8988T (cell line): ENCODE measurements around the gene SLX9.

ENCODE experiments used
- DNase-seq: peaks from one replicate; pipeline ENCODE4 v3.0.0; 2011

The SLX9 gene

GRCh38 chr21:44949161-44949778, 9.4 kb downstream of the SLX9 start:
- no peak for DNase-seq

GRCh38 chr21:44949779-44950198, 10.0 kb downstream of the SLX9 start:
- peak; percentile 87 for DNase-seq

GRCh38 chr21:44950351-44950750, 10.5 kb downstream of the SLX9 start:
- DNase-seq, result no peak

DNA sequence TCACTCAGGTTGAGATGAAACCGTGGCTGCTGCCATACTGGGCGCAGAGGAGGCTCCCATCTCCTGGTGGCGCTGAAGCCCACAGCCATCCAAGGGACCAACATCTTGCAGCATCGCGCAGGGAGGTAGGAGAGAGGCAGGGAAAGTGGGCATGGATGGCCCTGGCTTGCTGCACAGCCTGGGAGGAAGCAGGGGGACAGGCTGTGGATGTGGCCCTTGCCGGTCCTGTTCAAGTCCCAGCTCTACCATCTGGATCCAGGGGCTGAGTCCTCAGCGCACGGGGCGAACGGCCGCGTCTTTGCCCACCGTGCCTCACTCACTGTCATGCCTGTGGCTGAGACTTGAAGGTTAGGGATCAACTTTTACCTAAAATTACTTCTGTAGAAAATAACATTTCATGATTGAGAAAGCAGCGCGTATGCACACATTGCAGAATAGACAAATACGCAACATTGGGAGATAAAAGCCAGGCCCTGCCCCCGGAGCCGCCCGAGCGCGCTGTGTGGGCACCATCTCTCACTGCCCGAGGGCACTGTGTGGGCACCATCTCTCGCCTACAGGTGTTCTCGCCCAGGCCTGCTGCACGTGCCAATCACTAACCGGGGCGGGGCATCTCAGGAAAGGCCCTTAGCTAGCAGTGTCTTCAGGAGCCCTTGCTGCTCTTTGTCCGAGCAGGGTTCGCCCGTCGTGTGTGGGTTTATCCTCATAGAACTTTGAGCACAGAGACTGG, 11.5 kb downstream of the SLX9 start:
- no peak for DNase-seq

DNA sequence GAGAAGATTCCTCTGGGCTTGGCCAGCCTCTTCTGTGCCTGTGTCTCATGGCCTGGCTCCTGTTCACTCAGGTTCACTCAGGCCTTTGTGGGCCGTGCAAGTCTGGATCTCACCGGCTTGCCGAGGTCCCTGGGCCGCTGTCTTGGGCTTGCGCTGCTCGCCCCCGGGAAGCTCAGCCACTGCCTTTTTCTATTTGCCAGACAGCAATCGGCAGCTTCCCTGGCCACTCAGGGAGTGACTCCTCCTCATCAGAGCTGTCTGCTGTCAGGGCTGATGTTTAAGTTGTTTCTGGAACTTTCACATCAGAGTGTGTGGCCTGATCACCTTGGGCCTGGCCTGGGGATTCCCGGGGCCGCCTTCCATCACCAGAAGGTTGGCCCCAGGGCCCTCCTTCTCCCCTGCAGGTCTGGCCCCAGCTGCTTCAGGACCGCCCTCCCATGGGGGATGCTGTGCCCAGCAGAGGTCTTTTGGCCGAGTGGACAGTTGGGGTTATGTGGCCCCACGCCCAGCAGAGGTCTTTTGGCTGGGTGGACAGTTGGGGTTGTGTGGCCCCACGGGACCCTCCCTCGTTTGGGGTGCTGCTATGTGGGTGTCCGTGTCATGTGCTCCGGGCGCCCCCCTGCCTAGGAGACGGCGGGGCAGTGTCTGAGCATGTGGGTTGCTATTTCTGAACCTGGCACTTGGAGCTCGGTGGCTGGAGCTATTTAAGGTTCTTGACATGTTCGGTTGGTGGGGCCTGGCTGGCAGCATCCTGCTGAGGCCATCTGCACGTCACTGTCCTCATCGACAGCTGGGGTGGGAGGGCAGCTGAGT, 12.5 kb downstream of the SLX9 start:
- no peak for DNase-seq

DNA sequence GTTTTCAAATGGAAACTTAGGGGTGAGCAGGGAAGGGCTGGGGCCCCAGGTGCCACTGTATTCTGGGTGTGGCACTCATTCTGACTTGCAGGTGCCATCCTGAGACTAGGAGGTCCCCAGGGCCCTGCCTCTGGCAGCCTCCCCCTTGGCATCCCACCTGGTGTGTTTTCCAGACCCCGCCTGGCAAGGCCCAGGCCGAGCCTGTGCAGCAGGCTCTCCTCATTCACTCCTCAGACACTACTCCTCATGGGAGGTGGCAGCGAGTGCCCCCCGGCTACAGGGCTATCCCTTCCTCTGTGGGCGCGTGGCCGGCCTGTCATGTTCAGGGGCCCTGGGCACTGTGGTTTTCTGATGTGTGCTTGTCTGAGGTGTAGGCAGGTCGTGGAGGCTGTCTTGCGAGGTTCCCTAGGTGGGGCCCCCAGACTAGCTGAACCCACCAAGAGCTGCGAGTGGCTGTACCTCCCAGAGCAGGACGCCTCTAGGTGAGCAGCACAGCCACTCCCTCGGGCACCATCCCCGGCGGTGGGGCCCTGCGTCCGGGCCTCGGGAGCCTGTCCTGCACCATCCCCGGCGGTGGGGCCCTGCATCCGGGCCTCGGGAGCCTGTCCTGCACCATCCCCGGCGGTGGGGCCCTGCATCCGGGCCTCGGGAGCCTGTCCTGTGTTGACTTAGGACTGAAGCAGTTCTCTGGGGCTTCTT, 13.2 kb downstream of the SLX9 start:
- no peak for DNase-seq

GRCh38 chr21:44953628-44954021, 13.8 kb downstream of the SLX9 start:
- DNase-seq, result no peak

GRCh38 chr21:44954281-44954771, 14.5 kb downstream of the SLX9 start:
- no peak for DNase-seq

GRCh38 chr21:44955141-44955797, 15.4 kb downstream of the SLX9 start:
- no peak for DNase-seq

GRCh38 chr21:44955798-44956175, 16.0 kb downstream of the SLX9 start:
- no peak for DNase-seq

DNA sequence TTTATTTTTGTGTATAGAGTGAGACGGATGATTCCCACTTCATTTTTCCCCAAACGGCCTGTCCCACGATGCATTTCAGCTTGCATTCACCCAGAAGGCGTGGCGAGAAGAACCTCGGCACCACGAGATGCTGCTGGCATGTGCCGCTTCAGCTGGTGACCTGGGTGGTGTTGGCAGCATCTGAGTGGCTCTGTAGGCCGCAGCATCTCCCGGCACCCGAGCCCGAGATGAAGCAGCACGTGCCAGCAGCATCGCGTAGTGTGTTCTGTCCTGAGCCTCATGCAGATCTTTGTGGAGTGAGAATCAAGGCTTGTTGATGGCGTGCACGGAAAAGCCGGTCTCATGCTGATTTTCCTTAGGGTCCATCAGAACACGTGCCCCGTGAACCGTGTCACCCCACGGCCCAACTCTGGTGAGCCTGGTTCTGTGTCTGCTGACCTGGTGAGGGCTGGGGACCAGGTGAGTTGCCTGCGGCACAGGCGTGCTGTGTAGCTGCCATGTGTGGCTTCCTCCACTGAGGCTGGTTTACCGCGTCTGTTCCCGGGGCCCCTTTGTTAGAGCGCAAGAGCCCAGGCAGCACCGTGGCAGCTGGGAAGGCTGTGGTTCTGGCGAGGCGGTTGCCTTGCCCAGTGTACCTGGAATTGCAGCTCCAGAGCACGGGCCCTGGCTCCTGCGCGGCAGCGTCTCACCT, 16.7 kb downstream of the SLX9 start:
- no peak for DNase-seq

DNA sequence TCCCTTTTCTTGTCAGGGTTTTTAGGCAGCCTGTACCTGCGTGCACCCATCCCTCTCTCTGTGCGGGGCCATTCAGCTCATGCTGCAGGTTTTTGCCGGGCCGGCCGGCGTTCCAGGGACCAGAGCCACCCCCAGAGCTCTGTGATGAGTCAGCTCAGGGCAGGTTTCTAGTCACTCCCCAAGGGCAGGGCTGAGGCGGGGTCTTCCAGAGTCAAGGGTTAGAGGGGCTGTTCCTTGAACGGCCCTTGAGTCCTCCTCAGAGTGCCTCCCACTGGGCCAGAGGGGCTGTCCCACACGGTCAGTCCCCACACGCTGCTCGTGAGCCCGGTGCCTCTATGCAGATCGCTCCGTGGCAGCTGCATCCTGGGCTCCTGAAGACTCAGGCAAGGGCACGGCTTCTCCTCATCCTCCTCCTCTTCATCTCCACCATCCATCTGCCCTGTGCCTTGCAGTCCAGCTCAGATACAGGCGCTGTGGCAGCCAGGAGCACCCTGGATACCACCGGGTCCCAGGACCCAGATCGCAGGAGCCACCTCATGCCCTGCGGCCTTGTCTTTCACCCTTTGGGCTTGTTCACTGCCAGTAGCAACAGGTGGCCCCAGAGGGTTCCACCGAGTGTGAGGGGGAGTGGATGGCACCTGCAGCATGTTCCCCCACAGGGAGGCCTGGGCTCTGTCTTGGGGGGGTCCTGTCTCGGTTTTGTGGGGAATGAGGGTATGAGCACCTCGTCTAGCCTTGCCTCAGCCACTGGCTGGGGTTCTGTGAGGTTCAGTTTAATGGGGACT, 17.4 kb downstream of the SLX9 start:
- no peak for DNase-seq

DNA sequence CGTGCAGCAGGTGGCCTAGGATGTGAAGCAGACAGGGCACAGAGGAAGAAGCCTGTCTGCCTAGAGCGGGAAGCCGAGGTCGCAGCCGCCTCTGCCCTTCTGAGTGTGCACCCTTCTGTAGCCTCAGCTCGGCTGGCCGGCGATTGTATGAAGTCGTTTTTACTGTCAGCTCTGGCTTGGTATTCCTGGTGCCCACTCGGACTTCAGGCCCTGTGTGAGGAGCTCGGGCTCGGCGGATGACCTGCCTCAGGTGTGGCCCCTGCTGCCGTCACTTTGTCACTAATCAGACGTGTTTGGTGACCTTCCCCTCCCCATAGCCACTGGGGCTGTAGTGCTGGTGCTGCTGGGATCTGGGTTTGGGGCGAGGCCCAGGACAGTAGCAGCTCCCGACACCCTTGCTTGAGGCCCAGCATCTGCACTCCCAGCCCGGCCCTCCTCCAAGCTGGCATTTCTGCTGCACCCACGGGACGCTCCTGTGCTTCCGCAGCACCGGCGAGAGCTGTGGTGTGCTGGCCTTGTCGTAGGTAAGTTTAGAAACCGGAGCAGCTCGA, 18.1 kb downstream of the SLX9 start:
- no peak for DNase-seq

GRCh38 chr21:44958471-44959191, 18.8 kb downstream of the SLX9 start:
- DNase-seq, result no peak

- DNase-seq, result no peak
Measured at GRCh38 chr21:44959376-44960091, 19.7 kb downstream of the SLX9 start.

GRCh38 chr21:44960141-44961092, 20.6 kb downstream of the SLX9 start:
- no peak for DNase-seq

DNA sequence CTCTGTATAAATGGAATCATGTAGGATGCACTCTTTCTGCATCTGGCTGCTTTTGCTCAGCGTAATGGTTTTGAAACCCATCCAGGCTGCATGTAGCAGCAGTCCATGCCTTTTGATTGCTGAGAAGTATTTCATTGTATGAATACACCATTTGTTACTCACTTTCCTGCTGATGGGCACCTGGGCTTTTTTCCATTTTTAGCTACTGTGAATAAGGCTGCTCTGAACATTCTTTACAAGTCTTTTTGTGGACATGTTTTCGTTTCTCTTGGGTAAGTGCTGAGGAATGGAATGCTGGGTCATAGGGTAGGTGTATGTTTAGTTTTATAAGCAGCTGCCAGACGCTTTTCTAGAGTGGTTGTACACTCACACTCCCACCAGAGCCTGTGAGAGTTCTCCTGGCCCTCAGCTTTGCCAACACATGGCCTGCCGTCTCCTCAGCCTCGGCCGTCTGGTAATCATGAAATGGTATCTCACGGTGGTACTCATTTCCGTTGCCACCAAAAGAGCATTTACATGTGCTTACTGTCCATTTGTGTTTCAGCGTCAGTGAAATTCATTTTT, 22.7 kb downstream of the SLX9 start:
- no peak for DNase-seq

- DNase-seq, result no peak
Measured at GRCh38 chr21:44964381-44964780, 24.6 kb downstream of the SLX9 start.
